Ovary (tissue), 3 donors: ENCODE measurements around the gene POMP.

Experiments
- EP300 ChIP-seq: sonication (generic); formaldehyde crosslinking; IDR thresholded peaks from one replicate; pipeline ENCODE4 v1.6.1; 2017; ENCODE audit warnings: antibody characterized with exemption
- POLR2A ChIP-seq: fragments of 450-650 bp; IDR thresholded peaks from one replicate; pipeline ENCODE4 v1.6.1; 2017; ENCODE audit warnings: antibody characterized with exemption, mild to moderate bottlenecking, moderate library complexity
- TF ChIP-seq, protein P1 (sequence below), 3 donors: fragments of 450-650 bp in 2 of 3; fragments of 200-600 bp in 1 of 3; IDR thresholded peaks; one replicate each; pipeline versions ENCODE4 v1.5.1 to v1.8.0; 2016 to 2022; ENCODE audit warnings: antibody characterized with exemption in 3 of 3, mild to moderate bottlenecking in 1 of 3
- donor health status: DM: no; HTN: no; CAD: no.

DNA sequence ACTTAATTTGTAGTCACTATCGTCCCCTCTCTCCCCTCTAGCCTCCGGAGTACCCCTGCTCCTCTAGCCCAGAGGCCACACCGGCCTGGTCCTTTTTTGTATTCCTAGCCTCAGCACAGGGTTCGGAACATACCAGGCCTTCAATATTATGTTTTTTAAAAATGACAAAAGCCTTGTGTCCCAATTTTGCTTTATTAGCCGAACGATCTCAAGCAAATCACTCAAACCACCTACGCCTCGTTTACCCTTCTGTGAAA lies 463 bp upstream of the POMP start:
- TF ChIP-seq, protein P1, sequence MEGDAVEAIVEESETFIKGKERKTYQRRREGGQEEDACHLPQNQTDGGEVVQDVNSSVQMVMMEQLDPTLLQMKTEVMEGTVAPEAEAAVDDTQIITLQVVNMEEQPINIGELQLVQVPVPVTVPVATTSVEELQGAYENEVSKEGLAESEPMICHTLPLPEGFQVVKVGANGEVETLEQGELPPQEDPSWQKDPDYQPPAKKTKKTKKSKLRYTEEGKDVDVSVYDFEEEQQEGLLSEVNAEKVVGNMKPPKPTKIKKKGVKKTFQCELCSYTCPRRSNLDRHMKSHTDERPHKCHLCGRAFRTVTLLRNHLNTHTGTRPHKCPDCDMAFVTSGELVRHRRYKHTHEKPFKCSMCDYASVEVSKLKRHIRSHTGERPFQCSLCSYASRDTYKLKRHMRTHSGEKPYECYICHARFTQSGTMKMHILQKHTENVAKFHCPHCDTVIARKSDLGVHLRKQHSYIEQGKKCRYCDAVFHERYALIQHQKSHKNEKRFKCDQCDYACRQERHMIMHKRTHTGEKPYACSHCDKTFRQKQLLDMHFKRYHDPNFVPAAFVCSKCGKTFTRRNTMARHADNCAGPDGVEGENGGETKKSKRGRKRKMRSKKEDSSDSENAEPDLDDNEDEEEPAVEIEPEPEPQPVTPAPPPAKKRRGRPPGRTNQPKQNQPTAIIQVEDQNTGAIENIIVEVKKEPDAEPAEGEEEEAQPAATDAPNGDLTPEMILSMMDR (IDR thresholded peaks at IDR 0.05): no peak
- TF ChIP-seq EP300: no peak
- no peak for TF ChIP-seq POLR2A
